Esophagus muscularis mucosa (tissue), 3 donors: ENCODE measurements around the gene OR6J1.

Experiments
- POLR2A ChIP-seq: fragments of 450-650 bp; IDR thresholded peaks from one replicate; pipeline ENCODE4 v1.6.1; 2017; ENCODE audit warnings: antibody characterized with exemption, moderate library complexity, mild to moderate bottlenecking, low read depth
- POLR2AphosphoS5 ChIP-seq, 2 donors: sonication (generic); formaldehyde crosslinking; IDR thresholded peaks; one replicate each; pipeline ENCODE4 v1.6.1; 2017; ENCODE audit warnings: antibody characterized with exemption in 2 of 2
- TF ChIP-seq, protein P1 (sequence below), 3 experiments: fragments of 200-600 bp in 2 of 3; fragments of 450-650 bp in 1 of 3; sonication (generic) in 2 of 3; IDR thresholded peaks; one replicate each; pipeline ENCODE4 v1.5.1; 2017 to 2019; ENCODE audit warnings: antibody characterized with exemption in 3 of 3, mild to moderate bottlenecking in 2 of 3, moderate library complexity in 1 of 3

DNA sequence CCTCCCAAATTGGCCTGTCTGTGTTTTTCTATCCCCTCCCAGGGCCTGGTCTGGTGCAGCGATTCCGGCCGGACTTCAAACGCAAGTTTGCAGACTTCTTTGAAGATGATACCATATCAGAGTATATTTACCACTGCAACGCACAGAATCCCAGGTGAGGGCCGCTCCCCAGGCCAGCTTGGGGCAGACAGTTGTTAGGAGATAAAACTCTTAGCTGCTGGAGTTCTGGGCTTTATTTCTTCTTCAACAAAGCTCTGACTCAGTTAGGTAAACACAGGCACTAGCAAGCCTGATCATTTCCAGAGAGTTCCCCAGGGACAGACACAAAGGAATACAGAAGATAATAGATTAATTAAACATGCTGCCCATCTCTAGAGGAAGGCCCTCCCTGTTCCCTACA lies 37.8 kb downstream of the OR6J1 start:
- TF ChIP-seq, protein P1, sequence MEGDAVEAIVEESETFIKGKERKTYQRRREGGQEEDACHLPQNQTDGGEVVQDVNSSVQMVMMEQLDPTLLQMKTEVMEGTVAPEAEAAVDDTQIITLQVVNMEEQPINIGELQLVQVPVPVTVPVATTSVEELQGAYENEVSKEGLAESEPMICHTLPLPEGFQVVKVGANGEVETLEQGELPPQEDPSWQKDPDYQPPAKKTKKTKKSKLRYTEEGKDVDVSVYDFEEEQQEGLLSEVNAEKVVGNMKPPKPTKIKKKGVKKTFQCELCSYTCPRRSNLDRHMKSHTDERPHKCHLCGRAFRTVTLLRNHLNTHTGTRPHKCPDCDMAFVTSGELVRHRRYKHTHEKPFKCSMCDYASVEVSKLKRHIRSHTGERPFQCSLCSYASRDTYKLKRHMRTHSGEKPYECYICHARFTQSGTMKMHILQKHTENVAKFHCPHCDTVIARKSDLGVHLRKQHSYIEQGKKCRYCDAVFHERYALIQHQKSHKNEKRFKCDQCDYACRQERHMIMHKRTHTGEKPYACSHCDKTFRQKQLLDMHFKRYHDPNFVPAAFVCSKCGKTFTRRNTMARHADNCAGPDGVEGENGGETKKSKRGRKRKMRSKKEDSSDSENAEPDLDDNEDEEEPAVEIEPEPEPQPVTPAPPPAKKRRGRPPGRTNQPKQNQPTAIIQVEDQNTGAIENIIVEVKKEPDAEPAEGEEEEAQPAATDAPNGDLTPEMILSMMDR (IDR thresholded peaks at IDR 0.05) = no peak
- TF ChIP-seq POLR2A = no peak
- no peak for TF ChIP-seq POLR2AphosphoS5 (IDR thresholded peaks at IDR 0.05)
